ENCODE data around the gene RALGAPB.
"Not testable (repeated sequence)": the region's sequence is repeated elsewhere in the genome, so short reads cannot be mapped to it uniquely, and the experiment has no call there.

The RALGAPB gene

DNA sequence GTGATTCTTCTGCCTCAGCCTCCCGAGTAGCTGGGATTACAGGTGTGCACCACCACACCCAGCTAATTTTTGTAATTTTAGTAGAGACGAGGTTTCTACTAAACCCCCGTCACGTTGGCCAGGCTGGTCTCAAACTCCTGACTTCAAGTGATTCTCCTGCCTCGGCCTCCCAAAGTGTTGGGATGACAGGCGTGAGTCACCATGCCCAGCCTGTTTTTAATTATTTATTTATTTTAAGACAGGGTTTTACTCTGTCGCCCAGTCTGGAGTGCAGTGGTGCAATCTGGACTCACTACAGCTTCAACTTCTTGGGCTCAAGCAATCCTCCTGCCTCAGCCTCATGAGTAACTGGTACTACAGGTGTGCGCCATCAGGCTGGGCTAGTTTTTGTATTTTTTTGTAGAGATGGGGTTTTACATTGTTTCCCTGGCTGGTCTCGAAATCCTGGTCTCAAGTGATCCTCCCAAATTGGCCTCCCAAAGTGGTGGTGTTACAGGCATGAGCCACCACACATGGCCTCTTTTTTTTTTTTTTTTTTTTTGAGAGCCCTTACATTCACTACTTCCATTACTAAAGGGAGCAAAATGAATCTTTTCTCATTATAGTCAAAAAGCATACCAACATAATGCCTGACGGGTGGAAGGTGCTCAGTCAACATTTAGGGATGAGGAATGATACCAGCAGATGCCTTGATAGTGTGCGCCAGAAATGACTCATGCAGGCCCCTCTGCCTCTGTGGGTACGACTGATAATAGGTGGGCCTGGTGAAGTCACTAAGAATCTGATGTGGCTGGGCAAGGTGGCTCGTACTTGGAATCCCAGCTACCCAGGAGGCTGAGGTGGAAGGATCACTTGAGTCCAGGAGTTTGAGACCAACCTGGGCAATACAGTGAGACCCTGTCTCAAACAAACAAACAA is 17.8 kb upstream of the RALGAPB start:
- peaks cover 12% of the 10 kb centered on the region for H3K4me1 ChIP-seq (ENCODE audit: low read length)
- no peak for DNase-seq
- H2AFZ ChIP-seq (ENCODE audit: low read length): no peak overlapping the region
- no peak for TF ChIP-seq EZH2 (optimal IDR thresholded peaks at IDR 0.05; ENCODE audit: low read depth, low read length)
- no peak for TF ChIP-seq EZH2phosphoT487 (IDR thresholded peaks at IDR 0.05; ENCODE audit: low read length)
- no peak for TF ChIP-seq CTCF (IDR thresholded peaks at IDR 0.05; ENCODE audit: low read length)
- no peaks in the 10 kb centered on the region for H3K27me3 ChIP-seq (replicated peaks; ENCODE audit: insufficient read depth, low read length)
- H3K9ac ChIP-seq (ENCODE audit: low read length): no peak overlapping the region
- H3K36me3 ChIP-seq (replicated peaks; ENCODE audit: insufficient read depth, low read length): no peaks in the 10 kb centered on the region
- no peaks in the 10 kb centered on the region for H4K20me1 ChIP-seq (ENCODE audit: insufficient read depth, low read length)
- no peaks in the 10 kb centered on the region for H3K79me2 ChIP-seq (ENCODE audit: low read length)
- H3K4me3 ChIP-seq (ENCODE audit: low read length): no peak overlapping the region
- H3K27ac ChIP-seq (ENCODE audit: low read length): peak overlapping the region; percentile 53; the same call in 1 of the 2 replicates
- H3K9me3 ChIP-seq (replicated peaks; ENCODE audit: insufficient read depth, low read length): no peaks in the 10 kb centered on the region
- peaks cover 19% of the 10 kb centered on the region for H3F3A ChIP-seq (ENCODE audit: insufficient read depth, low read length)
- no peak overlapping the region for H3K4me2 ChIP-seq (ENCODE audit: low read depth, low read length)
- no peaks in the 10 kb centered on the region for H3K9me2 ChIP-seq (replicated peaks; ENCODE audit: insufficient read depth, low read length)

GRCh38 chr20:38458314-38458713 is 14.3 kb upstream of the RALGAPB start:
- H3K4me3 ChIP-seq (ENCODE audit: low read length): no peak overlapping the region
- no peaks in the 10 kb centered on the region for H3K27me3 ChIP-seq (replicated peaks; ENCODE audit: insufficient read depth, low read length)
- H4K20me1 ChIP-seq (ENCODE audit: insufficient read depth, low read length): no peaks in the 10 kb centered on the region
- DNase-seq: no peak
- no peak overlapping the region for H3K27ac ChIP-seq (ENCODE audit: low read length)
- H2AFZ ChIP-seq (ENCODE audit: low read length): no peak overlapping the region
- H3K4me2 ChIP-seq (ENCODE audit: low read depth, low read length): no peak overlapping the region
- peaks cover 5% of the 10 kb centered on the region for H3K4me1 ChIP-seq (ENCODE audit: low read length)
- H3K9me2 ChIP-seq (replicated peaks; ENCODE audit: insufficient read depth, low read length): no peaks in the 10 kb centered on the region
- H3K79me2 ChIP-seq (ENCODE audit: low read length): no peaks in the 10 kb centered on the region
- peaks cover 13% of the 10 kb centered on the region for H3F3A ChIP-seq (ENCODE audit: insufficient read depth, low read length)
- no peak overlapping the region for H3K9ac ChIP-seq (ENCODE audit: low read length)
- no peak for TF ChIP-seq EZH2phosphoT487 (IDR thresholded peaks at IDR 0.05; ENCODE audit: low read length)
- no peak for TF ChIP-seq CTCF (IDR thresholded peaks at IDR 0.05; ENCODE audit: low read length)
- TF ChIP-seq EZH2 (optimal IDR thresholded peaks at IDR 0.05; ENCODE audit: low read depth, low read length): no peak
- no peaks in the 10 kb centered on the region for H3K9me3 ChIP-seq (replicated peaks; ENCODE audit: insufficient read depth, low read length)
- H3K36me3 ChIP-seq (replicated peaks; ENCODE audit: insufficient read depth, low read length): no peaks in the 10 kb centered on the region

DNA sequence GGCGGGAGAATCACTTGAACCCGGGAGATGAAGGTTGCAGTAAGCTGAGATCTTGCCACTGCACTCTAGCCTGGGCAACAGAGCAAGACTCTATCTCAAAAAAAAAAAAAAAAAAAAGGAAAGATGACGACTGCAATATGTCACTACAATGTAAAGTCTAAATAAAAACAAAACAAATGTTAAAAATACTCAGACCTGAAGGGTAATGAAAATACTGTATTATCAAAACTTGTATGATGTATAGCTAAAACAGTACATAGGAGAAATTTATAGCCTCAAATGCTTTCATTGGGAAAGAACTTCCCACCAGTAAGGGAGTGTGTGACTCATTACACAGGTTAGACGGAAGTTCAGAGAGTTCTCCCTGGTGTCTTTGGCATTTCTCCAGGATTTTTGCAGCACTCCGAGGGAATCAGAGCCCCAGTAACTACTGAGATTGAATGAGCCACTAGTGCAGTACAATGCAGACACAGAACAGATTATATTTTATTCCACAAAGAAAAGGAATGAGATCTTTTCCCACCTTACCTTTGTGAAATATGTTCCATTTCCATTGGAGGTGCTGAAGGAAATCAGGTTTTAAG is 12.5 kb upstream of the RALGAPB start:
- Histone ChIP-seq H2AFZ (ENCODE audit: low read length) (no peak overlapping the region), H3K79me2 (ENCODE audit: low read length) (no peaks in the 10 kb centered on the region), H3K4me2 (ENCODE audit: low read depth, low read length) (no peak overlapping the region), H3F3A (ENCODE audit: insufficient read depth, low read length) (no peaks in the 10 kb centered on the region), H3K4me3 (ENCODE audit: low read length) (no peak overlapping the region), H3K36me3 (replicated peaks; ENCODE audit: insufficient read depth, low read length) (no peaks in the 10 kb centered on the region), H3K9ac (ENCODE audit: low read length) (no peak overlapping the region), H3K4me1 (ENCODE audit: low read length) (no peaks in the 10 kb centered on the region), H3K27me3 (replicated peaks; ENCODE audit: insufficient read depth, low read length) (no peaks in the 10 kb centered on the region), H3K27ac (ENCODE audit: low read length) (no peak overlapping the region), H4K20me1 (ENCODE audit: insufficient read depth, low read length) (no peaks in the 10 kb centered on the region), H3K9me2 (replicated peaks; ENCODE audit: insufficient read depth, low read length) (no peaks in the 10 kb centered on the region), H3K9me3 (replicated peaks; ENCODE audit: insufficient read depth, low read length) (no peaks in the 10 kb centered on the region)
- TF ChIP-seq EZH2phosphoT487 (IDR thresholded peaks at IDR 0.05; ENCODE audit: low read length): no peak
- TF ChIP-seq CTCF (IDR thresholded peaks at IDR 0.05; ENCODE audit: low read length): no peak
- no peak for TF ChIP-seq EZH2 (optimal IDR thresholded peaks at IDR 0.05; ENCODE audit: low read depth, low read length)
- DNase-seq: no peak

GRCh38 chr20:38460631-38461030 is 12.0 kb upstream of the RALGAPB start:
- H2AFZ ChIP-seq (ENCODE audit: low read length); H3K79me2 ChIP-seq (ENCODE audit: low read length); H3K27ac ChIP-seq (ENCODE audit: low read length); H3F3A ChIP-seq (ENCODE audit: insufficient read depth, low read length); DNase-seq; H3K9ac ChIP-seq (ENCODE audit: low read length); H3K9me3 ChIP-seq (replicated peaks; ENCODE audit: insufficient read depth, low read length); H3K9me2 ChIP-seq (replicated peaks; ENCODE audit: insufficient read depth, low read length); H3K4me3 ChIP-seq (ENCODE audit: low read length); H3K4me1 ChIP-seq (ENCODE audit: low read length); H4K20me1 ChIP-seq (ENCODE audit: insufficient read depth, low read length); H3K36me3 ChIP-seq (replicated peaks; ENCODE audit: insufficient read depth, low read length); H3K27me3 ChIP-seq (replicated peaks; ENCODE audit: insufficient read depth, low read length); H3K4me2 ChIP-seq (ENCODE audit: low read depth, low read length): not testable (repeated sequence)

DNA sequence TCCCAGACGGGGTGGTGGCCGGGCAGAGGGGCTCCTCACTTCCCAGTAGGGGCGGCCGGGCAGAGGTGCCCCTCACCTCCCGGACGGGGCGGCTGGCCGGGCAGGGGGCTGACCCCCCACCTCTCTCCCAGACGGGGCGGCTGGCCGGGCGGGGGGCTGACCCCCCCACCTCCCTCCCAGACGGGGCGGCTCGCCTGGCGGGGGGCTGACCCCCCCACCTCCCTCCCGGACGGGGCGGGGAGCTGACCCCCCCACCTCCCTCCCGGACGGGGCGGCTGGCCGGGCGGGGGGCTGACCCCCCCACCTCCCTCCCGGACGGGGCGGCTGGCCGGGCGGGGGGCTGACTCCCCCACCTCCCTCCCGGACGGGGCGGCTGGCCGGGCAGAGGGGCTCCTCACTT is 11.5 kb upstream of the RALGAPB start:
- not testable (repeated sequence) for H3K36me3 ChIP-seq (replicated peaks; ENCODE audit: insufficient read depth, low read length); H3K9me3 ChIP-seq (replicated peaks; ENCODE audit: insufficient read depth, low read length); DNase-seq; H3K79me2 ChIP-seq (ENCODE audit: low read length); H3K4me1 ChIP-seq (ENCODE audit: low read length); H3K4me3 ChIP-seq (ENCODE audit: low read length); H2AFZ ChIP-seq (ENCODE audit: low read length); H3K27me3 ChIP-seq (replicated peaks; ENCODE audit: insufficient read depth, low read length); H3K9me2 ChIP-seq (replicated peaks; ENCODE audit: insufficient read depth, low read length); H3K9ac ChIP-seq (ENCODE audit: low read length); H4K20me1 ChIP-seq (ENCODE audit: insufficient read depth, low read length); H3K4me2 ChIP-seq (ENCODE audit: low read depth, low read length); H3K27ac ChIP-seq (ENCODE audit: low read length); H3F3A ChIP-seq (ENCODE audit: insufficient read depth, low read length)

Data from MM.1S (cell line).